Karpas-422 (cell line): Measurements from ENCODE around the gene SYNJ1. TPM values are rescaled to one million over a fixed set of nuclear protein-coding genes. Genes with fewer than 3 reads are reported as not detected.

Source experiments
- DNase-seq: peaks from one replicate; pipeline ENCODE4 v3.0.0-alpha.2; 2015
- H2AFZ ChIP-seq: fragments of 200-600 bp; sonication (generic); 2 replicates; pipeline ENCODE4 v1.6.1; 2014; ENCODE audit warnings: antibody characterized with exemption, low read length, mixed read lengths
- H3K27ac ChIP-seq: fragments of 200-600 bp; sonication (generic); 2 replicates; pipeline ENCODE4 v1.5.1; 2014; ENCODE audit warnings: mild to moderate bottlenecking, low read length, moderate library complexity
- H3K27me3 ChIP-seq: fragments of 200-600 bp; sonication (generic); 2 replicates; pipeline ENCODE4 v1.6.1; 2014; ENCODE audit warnings: low read length, mixed read lengths
- H3K36me3 ChIP-seq: fragments of 200-600 bp; sonication (generic); 2 replicates; pipeline ENCODE4 v1.6.1; 2014; ENCODE audit warnings: low read length, mixed read lengths; ENCODE audit not compliant: insufficient read depth
- H3K4me1 ChIP-seq: fragments of 200-600 bp; sonication (generic); 2 replicates; pipeline ENCODE4 v1.6.1; 2014; ENCODE audit warnings: mild to moderate bottlenecking, low read length, mixed read lengths
- H3K4me2 ChIP-seq: fragments of 200-600 bp; sonication (generic); 2 replicates; pipeline ENCODE4 v1.6.1; 2014; ENCODE audit warnings: low read length, low read depth, mild to moderate bottlenecking; ENCODE audit not compliant: poor library complexity, severe bottlenecking
- H3K4me3 ChIP-seq: fragments of 200-600 bp; sonication (generic); 2 replicates; pipeline ENCODE4 v1.5.1; 2014; ENCODE audit warnings: mild to moderate bottlenecking, antibody characterized with exemption, low read length, mixed read lengths
- H3K79me2 ChIP-seq: fragments of 200-600 bp; sonication (generic); 2 replicates; pipeline ENCODE4 v1.6.1; 2014; ENCODE audit warnings: mild to moderate bottlenecking, low read length, mixed read lengths
- H3K9ac ChIP-seq: fragments of 200-600 bp; sonication (generic); 2 replicates; pipeline ENCODE4 v1.6.0; 2014; ENCODE audit warnings: low read length
- H3K9me2 ChIP-seq: fragments of 200-600 bp; sonication (generic), shearing (Covaris generic); replicated peaks from 2 replicates; pipeline ENCODE4 v1.6.0; 2014; ENCODE audit warnings: mild to moderate bottlenecking, low read length, moderate library complexity; ENCODE audit not compliant: insufficient read depth
- H3K9me3 ChIP-seq: fragments of 300-700, 200-600 bp; sonication (generic); 2 replicates; pipeline ENCODE4 v1.6.1; 2014; ENCODE audit warnings: low read length, mixed read lengths
- H4K20me1 ChIP-seq: fragments of 200-600 bp; sonication (generic); 2 replicates; pipeline ENCODE4 v1.6.1; 2014; ENCODE audit warnings: mild to moderate bottlenecking, antibody characterized with exemption, low read length, low read depth; ENCODE audit not compliant: insufficient read depth
- total RNA-seq: library from RNA; depleted of rRNA; stranded (reverse); fragments of >200 nt; shearing (Covaris generic); gene quantifications from 2 replicates; pipeline ENCODE4 v1.2.3, GENCODE V29; 2014; ENCODE audit warnings: low replicate concordance; rRNA removed

SYNJ1 gene
- total RNA-seq, 1 experiment from 2014 or later = 6.0 TPM

GRCh38 chr21:32585042-32585710 lies 142.6 kb downstream of the SYNJ1 start, which contains the start of gene TCP10L:
TCP10L (minus strand) TSS chr21:32585523; CDS start chr21:32584304, 1,219 bp downstream.
- H3K36me3 ChIP-seq = no peaks in the 10 kb centered on the region
- H3K9me2 ChIP-seq = no peaks in the 10 kb centered on the region
- H4K20me1 ChIP-seq = no peaks in the 10 kb centered on the region
- no peaks in the 10 kb centered on the region for H3K79me2 ChIP-seq
- no peaks in the 10 kb centered on the region for H3K4me1 ChIP-seq
- no peak within 1 kb of the TSS for H3K9ac ChIP-seq
- no peak within 1 kb of the TSS for H3K4me3 ChIP-seq
- DNase-seq = no peak
- H3K27ac ChIP-seq = no peak within 1 kb of the TSS
- no peaks in the 10 kb centered on the region for H3K27me3 ChIP-seq
- no peak within 1 kb of the TSS for H3K4me2 ChIP-seq
- no peak within 1 kb of the TSS for H2AFZ ChIP-seq
- H3K9me3 ChIP-seq = no peaks in the 10 kb centered on the region

GRCh38 chr21:32584472-32584871 lies 143.3 kb downstream of the SYNJ1 start:
- no peaks in the 10 kb centered on the region for H3K27me3 ChIP-seq
- H2AFZ ChIP-seq = no peak overlapping the region
- no peak overlapping the region for H3K9ac ChIP-seq
- no peak for DNase-seq
- no peaks in the 10 kb centered on the region for H3K9me3 ChIP-seq
- no peaks in the 10 kb centered on the region for H3K79me2 ChIP-seq
- no peaks in the 10 kb centered on the region for H3K36me3 ChIP-seq
- H3K9me2 ChIP-seq = no peaks in the 10 kb centered on the region
- no peak overlapping the region for H3K4me2 ChIP-seq
- H3K4me1 ChIP-seq = no peaks in the 10 kb centered on the region
- H3K4me3 ChIP-seq = no peak overlapping the region
- no peak overlapping the region for H3K27ac ChIP-seq
- no peaks in the 10 kb centered on the region for H4K20me1 ChIP-seq

- no peak overlapping the region for H3K4me2 ChIP-seq
- H4K20me1 ChIP-seq = no peaks in the 10 kb centered on the region
- no peak overlapping the region for H3K27ac ChIP-seq
- H3K9me2 ChIP-seq = no peaks in the 10 kb centered on the region
- no peaks in the 10 kb centered on the region for H3K9me3 ChIP-seq
- H3K9ac ChIP-seq = no peak overlapping the region
- H3K36me3 ChIP-seq = no peaks in the 10 kb centered on the region
- H3K79me2 ChIP-seq = no peaks in the 10 kb centered on the region
- no peak for DNase-seq
- H2AFZ ChIP-seq = no peak overlapping the region
- no peak overlapping the region for H3K4me3 ChIP-seq
- H3K27me3 ChIP-seq = no peaks in the 10 kb centered on the region
- no peaks in the 10 kb centered on the region; the same call in 1 of the 2 replicates for H3K4me1 ChIP-seq
Observed at GRCh38 chr21:32581732-32582131, 146.1 kb downstream of the SYNJ1 start.

DNA sequence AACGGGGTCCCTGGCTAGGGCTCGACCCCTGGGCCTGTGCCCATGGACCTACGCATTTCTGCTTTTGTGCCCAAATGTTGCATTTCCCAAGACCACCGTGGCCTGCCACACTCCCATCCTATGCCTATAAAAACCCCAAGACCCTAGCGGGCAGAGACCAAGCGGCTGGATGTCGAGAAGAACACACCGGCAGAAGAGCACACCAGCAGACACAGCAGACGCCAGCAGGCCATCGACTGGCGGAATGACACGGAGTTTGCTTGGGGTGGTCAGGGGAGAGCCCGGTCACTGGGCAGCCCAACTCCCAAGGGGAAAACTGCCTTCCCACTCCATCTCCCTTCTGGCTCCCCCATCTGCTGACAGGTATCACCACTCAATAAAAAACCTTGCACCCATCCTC lies 146.9 kb downstream of the SYNJ1 start:
- no peak overlapping the region for H3K4me3 ChIP-seq
- no peaks in the 10 kb centered on the region for H3K79me2 ChIP-seq
- no peaks in the 10 kb centered on the region for H3K27me3 ChIP-seq
- H3K27ac ChIP-seq = no peak overlapping the region
- H3K9me3 ChIP-seq = no peaks in the 10 kb centered on the region
- no peak overlapping the region for H3K4me2 ChIP-seq
- H4K20me1 ChIP-seq = no peaks in the 10 kb centered on the region
- no peaks in the 10 kb centered on the region for H3K36me3 ChIP-seq
- no peaks in the 10 kb centered on the region for H3K9me2 ChIP-seq
- peaks cover 5% of the 10 kb centered on the region; the same call in 1 of the 2 replicates for H3K4me1 ChIP-seq
- no peak for DNase-seq
- H3K9ac ChIP-seq = no peak overlapping the region
- H2AFZ ChIP-seq = no peak overlapping the region

Other genes starting within 250 kb of the SYNJ1 start
- gene TCP10L, start 142.5 kb downstream of the SYNJ1 start, total RNA-seq = 0.07 TPM in 1 of 2 replicates, not detected in the other
- gene CFAP298, start 115.6 kb downstream of the SYNJ1 start, total RNA-seq = 36.0 and 80.3 TPM in 2 replicates
- 58.5 and 87.7 TPM in 2 replicates for gene PAXBP1, start 43.7 kb upstream of the SYNJ1 start, total RNA-seq